Measurements from ENCODE around the gene ARHGAP10.

ARHGAP10 gene

DNA sequence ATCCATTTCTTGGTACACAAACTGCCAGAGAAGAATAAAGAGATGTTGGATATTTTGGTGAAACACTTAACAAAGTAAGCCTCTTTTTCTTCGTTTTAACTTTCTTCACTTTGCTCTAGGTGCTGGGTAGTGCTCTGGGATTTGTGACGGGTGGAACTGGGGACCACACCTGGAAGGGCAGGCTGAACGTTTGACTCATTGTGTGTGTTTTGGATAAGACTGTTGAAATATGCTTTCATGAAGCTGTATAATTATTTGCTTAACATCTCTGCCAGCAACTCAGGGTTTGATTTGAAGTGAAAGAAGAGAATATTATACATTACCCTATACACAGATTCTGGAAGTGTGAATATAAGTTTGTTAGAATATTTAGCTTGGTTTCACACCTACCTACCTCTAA is 233.2 kb downstream of the ARHGAP10 start:
- TF ChIP-seq, protein P1, sequence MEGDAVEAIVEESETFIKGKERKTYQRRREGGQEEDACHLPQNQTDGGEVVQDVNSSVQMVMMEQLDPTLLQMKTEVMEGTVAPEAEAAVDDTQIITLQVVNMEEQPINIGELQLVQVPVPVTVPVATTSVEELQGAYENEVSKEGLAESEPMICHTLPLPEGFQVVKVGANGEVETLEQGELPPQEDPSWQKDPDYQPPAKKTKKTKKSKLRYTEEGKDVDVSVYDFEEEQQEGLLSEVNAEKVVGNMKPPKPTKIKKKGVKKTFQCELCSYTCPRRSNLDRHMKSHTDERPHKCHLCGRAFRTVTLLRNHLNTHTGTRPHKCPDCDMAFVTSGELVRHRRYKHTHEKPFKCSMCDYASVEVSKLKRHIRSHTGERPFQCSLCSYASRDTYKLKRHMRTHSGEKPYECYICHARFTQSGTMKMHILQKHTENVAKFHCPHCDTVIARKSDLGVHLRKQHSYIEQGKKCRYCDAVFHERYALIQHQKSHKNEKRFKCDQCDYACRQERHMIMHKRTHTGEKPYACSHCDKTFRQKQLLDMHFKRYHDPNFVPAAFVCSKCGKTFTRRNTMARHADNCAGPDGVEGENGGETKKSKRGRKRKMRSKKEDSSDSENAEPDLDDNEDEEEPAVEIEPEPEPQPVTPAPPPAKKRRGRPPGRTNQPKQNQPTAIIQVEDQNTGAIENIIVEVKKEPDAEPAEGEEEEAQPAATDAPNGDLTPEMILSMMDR (IDR thresholded peaks at IDR 0.05; ENCODE audit: insufficient read depth, missing control alignments), result no peak
- FAIRE-seq, result no peak
- no peak for DNase-seq (ENCODE audit: insufficient read length, low spot score)

DNA sequence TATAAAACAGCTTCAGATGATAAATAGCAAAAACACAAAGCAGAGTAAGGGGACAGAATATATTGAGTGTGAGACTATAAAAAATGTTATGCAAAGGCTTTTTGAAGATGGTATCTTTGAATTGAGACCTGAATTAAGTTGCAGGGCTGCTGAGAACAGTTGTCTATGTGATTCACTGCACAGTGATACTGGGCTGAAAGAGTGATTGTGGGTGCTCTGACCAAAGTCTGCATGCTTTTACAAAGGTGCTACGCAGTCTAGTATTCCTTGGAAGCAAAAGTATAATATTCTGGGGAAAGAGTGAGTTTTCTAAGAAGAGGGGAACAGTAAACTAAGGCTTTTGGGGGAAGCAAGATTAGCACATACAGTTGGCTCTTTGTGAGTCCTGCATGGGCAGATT is 234.0 kb downstream of the ARHGAP10 start:
- TF ChIP-seq, protein P1 (IDR thresholded peaks at IDR 0.05; ENCODE audit: insufficient read depth, missing control alignments), result no peak
- DNase-seq (ENCODE audit: insufficient read length, low spot score), result no peak
- FAIRE-seq, result no peak

DNA sequence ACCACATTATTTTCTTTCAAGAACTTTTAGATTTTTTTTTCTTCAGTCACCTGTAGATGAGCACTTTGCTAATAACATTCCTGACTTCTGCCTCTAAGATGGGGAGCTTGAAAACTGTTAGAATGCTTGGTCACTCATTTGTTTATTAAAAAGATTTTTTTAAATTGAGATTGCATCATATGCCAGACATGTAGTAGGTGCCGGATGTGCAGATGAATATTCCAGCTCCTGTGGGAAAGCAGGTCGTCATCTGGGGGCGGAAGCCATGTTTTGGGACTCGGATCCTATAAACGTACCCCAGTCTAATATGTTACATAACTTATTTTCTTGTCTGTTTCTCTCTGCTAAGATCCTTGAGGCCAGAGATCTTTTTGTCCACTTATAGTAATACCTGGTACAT is 236.8 kb downstream of the ARHGAP10 start:
- TF ChIP-seq, protein P1 (IDR thresholded peaks at IDR 0.05; ENCODE audit: insufficient read depth, missing control alignments), result no peak
- no peak for FAIRE-seq
- no peak for DNase-seq (ENCODE audit: insufficient read length, low spot score)

DNA sequence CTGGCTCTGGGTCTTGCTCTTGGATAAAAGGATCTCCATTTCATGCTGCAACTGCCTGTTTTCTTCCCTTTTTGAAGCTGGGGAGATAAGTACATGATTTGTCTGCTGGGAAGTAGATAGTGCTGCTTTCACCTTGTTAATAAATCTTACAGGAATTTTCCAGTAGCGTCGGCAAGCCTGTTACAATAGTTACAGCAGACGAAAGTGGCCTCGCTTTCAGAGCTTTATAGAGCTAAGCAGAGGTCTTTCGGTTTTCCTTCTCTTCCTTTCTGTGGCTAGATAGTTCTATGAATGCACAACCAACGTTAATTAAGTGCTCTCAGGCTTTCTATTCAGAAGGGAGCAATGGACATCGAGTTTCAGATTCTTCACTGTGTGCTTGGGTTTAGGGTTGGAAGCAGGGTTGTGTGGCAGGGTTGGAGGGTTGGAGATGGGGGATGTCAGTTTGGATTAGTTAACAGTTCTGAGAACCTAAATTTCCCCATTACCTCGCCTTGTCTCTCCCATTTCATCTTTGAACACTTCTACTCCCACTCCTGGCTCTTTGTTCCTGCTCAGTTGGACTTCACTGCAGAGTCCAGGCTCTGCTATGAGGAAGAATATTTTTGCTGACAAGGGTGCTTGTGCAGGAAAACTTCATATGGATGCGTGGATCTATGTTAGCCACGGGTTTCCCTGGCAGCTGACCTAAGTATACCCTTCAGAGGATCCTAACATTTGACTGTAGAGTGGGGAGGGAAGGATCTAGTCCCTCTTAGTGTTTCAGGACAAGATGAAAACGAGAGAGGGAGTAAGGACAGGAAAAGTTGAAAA is 237.9 kb downstream of the ARHGAP10 start:
- TF ChIP-seq, protein P1 (IDR thresholded peaks at IDR 0.05; ENCODE audit: insufficient read depth, missing control alignments), result no peak
- no peak for DNase-seq (ENCODE audit: insufficient read length, low spot score)
- no peak for FAIRE-seq

DNA sequence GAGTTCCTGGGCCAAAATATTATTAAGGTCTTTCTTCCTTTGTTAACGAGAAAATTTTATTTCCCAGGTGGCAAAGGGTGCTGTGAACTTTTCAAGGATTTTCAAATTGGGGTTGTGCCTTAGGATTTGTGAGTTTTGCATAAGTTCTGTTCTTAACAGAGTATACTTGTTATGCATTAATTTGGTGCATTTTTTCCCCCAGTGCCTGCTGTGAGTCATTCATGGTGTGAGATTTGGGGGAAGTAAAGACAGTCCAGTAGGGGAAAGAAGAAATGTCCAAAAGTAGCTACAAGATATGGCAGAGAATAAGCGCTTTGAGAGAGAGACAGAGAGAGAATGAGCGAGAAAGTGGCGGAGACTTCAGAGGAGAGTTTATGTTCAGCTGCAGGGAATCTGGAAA is 239.2 kb downstream of the ARHGAP10 start:
- TF ChIP-seq, protein P1 (IDR thresholded peaks at IDR 0.05; ENCODE audit: insufficient read depth, missing control alignments), result no peak
- DNase-seq (ENCODE audit: insufficient read length, low spot score) (no peak), FAIRE-seq (no peak)

DNA sequence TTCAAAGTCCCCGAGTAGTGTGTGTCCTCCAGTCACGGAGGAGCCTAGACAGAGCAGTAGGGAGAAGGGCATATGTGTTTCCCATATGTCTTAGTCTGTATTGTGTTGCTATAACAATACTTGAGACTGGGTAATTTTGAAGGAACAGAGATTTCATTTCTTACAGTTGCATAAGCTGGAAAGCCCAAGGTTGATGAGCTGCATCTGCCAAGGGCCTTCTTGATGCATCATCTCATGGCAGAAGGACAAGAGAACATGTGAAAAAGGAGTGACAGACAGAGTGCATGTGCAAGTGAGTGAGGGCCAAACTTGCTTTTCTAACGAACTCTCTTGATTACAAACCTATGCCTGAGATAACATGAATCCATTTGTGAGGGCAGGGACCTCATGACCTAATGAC is 243.4 kb downstream of the ARHGAP10 start:
- DNase-seq (ENCODE audit: insufficient read length, low spot score) (no peak), FAIRE-seq (no peak)
- TF ChIP-seq, protein P1 (IDR thresholded peaks at IDR 0.05; ENCODE audit: insufficient read depth, missing control alignments), result no peak

All from D721Med (cell line).